GM10266 (cell line): ENCODE measurements around the gene TMCC1.
"Not testable (repeated sequence)": the region's sequence is repeated elsewhere in the genome, so short reads cannot be mapped to it uniquely, and the experiment has no call there.

Experiments used
- DNase-seq: peaks from one replicate; pipeline ENCODE4 v3.0.0; 2012; ENCODE audit errors: extremely low spot score
- CTCF ChIP-seq: IDR thresholded peaks from 2 replicates; pipeline ENCODE4 v1.5.1; 2012; ENCODE audit warnings: mild to moderate bottlenecking, low read depth; ENCODE audit not compliant: control insufficient read depth, insufficient read depth; ENCODE audit errors: missing control alignments

Gene TMCC1

DNA sequence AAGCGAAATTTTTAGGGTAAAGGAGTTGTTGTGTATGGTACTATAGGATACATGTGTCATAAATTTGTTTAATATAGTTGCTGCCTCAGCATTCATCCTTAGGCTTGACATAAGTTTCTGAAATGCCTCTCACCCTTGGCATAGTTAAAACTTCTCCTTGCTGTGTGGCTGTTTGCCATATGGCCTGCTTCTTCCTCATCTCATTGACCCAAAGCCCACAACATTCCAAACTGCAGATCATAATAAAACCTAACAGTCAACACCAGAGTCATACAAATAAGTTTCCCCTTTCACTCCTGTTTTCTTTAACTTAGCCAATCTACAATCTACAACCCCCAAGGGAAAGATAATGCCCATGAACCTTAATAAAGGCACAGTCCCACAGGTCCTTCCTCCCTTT is 136.6 kb downstream of the TMCC1 start:
- no peak for DNase-seq
- no peak for TF ChIP-seq CTCF

- not testable (repeated sequence) for DNase-seq
Measured at GRCh38 chr3:129751105-129751504, 142.4 kb downstream of the TMCC1 start.

DNA sequence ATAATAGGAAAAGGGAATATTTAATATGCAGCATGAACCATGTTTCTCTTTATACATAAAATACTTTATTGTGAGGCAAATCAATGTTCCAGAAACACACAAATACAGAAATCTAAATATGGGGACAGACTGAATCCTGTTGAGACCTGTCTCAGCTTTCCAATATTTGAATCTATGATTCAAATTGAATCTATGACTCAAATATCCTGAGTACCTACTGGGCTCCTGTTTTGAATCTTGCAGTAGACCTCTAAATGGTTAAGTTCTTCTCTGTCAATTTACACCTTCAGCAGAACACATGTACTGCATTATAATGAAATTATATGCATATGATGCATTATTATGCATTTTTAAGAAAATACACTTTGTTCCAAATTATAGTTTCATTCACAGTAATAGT is 143.8 kb downstream of the TMCC1 start:
- DNase-seq, result peak; percentile 13
- no peak for TF ChIP-seq CTCF

DNA sequence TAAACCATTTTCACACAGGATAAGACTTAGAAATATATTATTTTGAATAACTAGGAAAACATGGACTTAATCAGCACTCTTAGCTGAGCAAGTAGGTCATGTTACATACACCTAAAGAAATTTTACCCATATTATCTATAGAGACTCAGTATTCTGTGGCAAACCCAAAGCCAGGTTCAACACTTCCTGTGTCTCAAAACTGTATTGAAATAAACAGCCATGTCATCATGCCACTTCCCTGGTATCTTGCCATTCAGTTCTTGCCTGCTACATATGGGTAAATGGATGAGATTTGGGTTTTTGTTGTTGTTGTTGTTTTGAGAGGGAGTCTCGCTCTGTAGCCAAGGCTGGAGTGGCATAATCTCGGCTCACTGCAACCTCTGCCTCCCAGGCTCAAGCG is 145.5 kb downstream of the TMCC1 start:
- TF ChIP-seq CTCF, result no peak
- DNase-seq, result no peak

- TF ChIP-seq CTCF, result no peak
- no peak for DNase-seq
Measured at GRCh38 chr3:129747136-129747535, 146.4 kb downstream of the TMCC1 start.

DNA sequence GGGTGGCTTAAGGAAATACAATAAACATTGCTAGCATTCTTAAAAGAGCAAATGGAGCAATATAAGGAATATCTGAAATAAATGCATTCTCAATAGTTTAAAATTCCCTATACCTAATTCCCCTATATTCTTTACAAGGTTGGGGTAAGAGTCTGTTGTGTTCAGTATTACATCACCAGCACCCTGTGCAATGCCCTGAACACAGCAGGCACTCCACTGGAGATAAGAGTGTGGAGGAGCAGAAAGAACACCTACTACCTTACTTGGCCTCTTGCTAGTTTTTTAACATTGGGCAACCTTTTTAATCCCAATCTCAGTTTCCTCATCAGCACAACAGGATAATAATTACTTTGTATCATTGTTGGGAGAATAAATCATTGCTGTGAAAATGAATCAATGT is 146.9 kb downstream of the TMCC1 start:
- no peak for DNase-seq
- no peak for TF ChIP-seq CTCF

- TF ChIP-seq CTCF, result no peak
- no peak for DNase-seq
Measured at GRCh38 chr3:129745253-129745652, 148.3 kb downstream of the TMCC1 start.

DNA sequence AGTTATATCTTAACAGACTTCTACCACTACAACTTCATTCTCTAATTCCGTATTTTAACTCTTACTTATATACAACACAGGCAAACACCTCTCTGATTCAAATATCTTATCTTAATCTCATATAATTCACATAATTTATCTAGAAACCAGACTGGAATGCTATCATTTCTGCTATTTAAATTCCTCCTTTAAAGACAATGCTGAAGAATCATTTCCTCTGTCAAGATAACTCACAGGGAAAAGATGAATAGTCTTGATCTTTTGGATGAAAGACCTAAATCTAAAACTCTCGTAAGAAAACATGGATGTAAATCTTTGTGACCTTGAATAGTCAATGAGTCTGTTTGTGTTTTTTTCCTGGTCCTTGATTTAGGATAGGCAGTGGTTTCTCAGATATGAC is 151.7 kb downstream of the TMCC1 start:
- no peak for DNase-seq
- TF ChIP-seq CTCF, result no peak
